K562 (cell line): ENCODE measurements around the gene PLPP4. TPM values are rescaled to one million over a fixed set of nuclear protein-coding genes. Genes with fewer than 3 reads are reported as not detected.

Source experiments
- ATAC-seq: fragments of 200-7000 bp; cut with Tn5 transposase; 3 replicates; pipeline ENCODE4 v1.9.1; 2020; ENCODE audit warnings: moderate library complexity
- BruUV-seq: library from RNA; stranded (reverse); fragments of 400-500 nt; replicated peaks from 2 replicates; lab custom pipeline; 2021; lab: Mats Ljungman, UMichigan
- CTCF ChIA-PET: fragments of 300-600 bp; formaldehyde crosslinking; extraction: SDS; loops from one replicate; lab custom pipeline; 2021; ENCODE audit warnings: low intra/inter-chr PET ratio; lab: Yijun Ruan, JAX
- POLR2A ChIA-PET: fragments of 300-600, 350-650 bp; sonication (Branson Sonifier 250); formaldehyde crosslinking; extraction: SDS; loops from one replicate; lab custom pipeline; 2021; ENCODE audit warnings: antibody characterized with exemption, inconsistent platforms; lab: Yijun Ruan, JAX
- DNase-seq, 4 experiments: peaks; one replicate each; pipeline versions ENCODE4 v3.0.0 to v3.0.0-alpha.2; 2011 to 2018; ENCODE audit warnings: low spot score in 3 of 4, mixed read lengths in 3 of 4; ENCODE audit errors: extremely low read depth in 1 of 4
- FAIRE-seq: peaks from 2 replicates; lab custom pipeline; 2011; peaks lifted over from hg19 to GRCh38; lab: Jason Lieb, UNC
- H2AFZ ChIP-seq: 2 replicates; pipeline ENCODE4 v1.6.0; 2011; ENCODE audit warnings: low read depth, low read length, control low read depth, inconsistent platforms
- H3K27ac ChIP-seq: fragments of 200-600 bp; 3 replicates; pipeline ENCODE4 v1.8.0; 2011; ENCODE audit warnings: low read depth, mild to moderate bottlenecking, control low read depth, inconsistent platforms, low read length, moderate library complexity, mixed read lengths; ENCODE audit errors: extremely low read depth
- H3K27me3 ChIP-seq, 2 experiments: fragments of 300-600 bp in 1 of 2; 2 replicates in 1 of 2; 3 replicates in 1 of 2; pipeline versions ENCODE4 v1.6.0 to v1.8.0; 2011; ENCODE audit warnings: inconsistent platforms in 2 of 2, low read length in 2 of 2, mild to moderate bottlenecking in 1 of 2, mixed read lengths in 1 of 2, moderate library complexity in 1 of 2; ENCODE audit not compliant: control insufficient read depth in 2 of 2, insufficient read depth in 2 of 2
- H3K36me3 ChIP-seq: fragments of 300-600 bp; 3 replicates; pipeline ENCODE4 v1.8.0; 2011; ENCODE audit warnings: mild to moderate bottlenecking, low read length, inconsistent platforms; ENCODE audit not compliant: control insufficient read depth, insufficient read depth
- H3K4me1 ChIP-seq, 2 experiments: fragments of 200-600 bp in 1 of 2; replicated peaks in 1 of 2; 2 replicates in 1 of 2; 3 replicates in 1 of 2; pipeline versions ENCODE4 v1.5.1 to v1.8.0; 2011; ENCODE audit warnings: inconsistent platforms in 2 of 2, low read length in 2 of 2, mild to moderate bottlenecking in 1 of 2, mixed read lengths in 1 of 2, moderate library complexity in 1 of 2; ENCODE audit not compliant: control insufficient read depth in 2 of 2, insufficient read depth in 2 of 2
- H3K4me2 ChIP-seq: 2 replicates; pipeline ENCODE4 v1.6.1; 2011; ENCODE audit warnings: low read length, control low read depth, inconsistent platforms, mixed read lengths; ENCODE audit not compliant: insufficient read depth
- H3K4me3 ChIP-seq: fragments of 200-600 bp; sonication (generic), shearing (Covaris generic); 2 replicates; pipeline ENCODE4 v1.5.1; 2016; ENCODE audit warnings: control low read depth, inconsistent platforms
- H3K79me2 ChIP-seq: fragments of 200-600 bp; 3 replicates; pipeline ENCODE4 v1.8.0; 2011; ENCODE audit warnings: low read length, inconsistent platforms; ENCODE audit not compliant: control insufficient read depth, insufficient read depth
- H3K9ac ChIP-seq, 2 experiments: 2 replicates each; pipeline versions ENCODE4 v1.6.0 to v1.6.1; 2011; ENCODE audit warnings: low read depth in 2 of 2, low read length in 2 of 2, control low read depth in 1 of 2, inconsistent platforms in 1 of 2, mild to moderate bottlenecking in 1 of 2, mixed read lengths in 1 of 2; ENCODE audit not compliant: insufficient read depth in 1 of 2
- H3K9me1 ChIP-seq: one replicate; pipeline ENCODE4 v1.6.0; 2011; ENCODE audit warnings: inconsistent platforms, mild to moderate bottlenecking, low read length, moderate library complexity; ENCODE audit not compliant: control insufficient read depth, insufficient read depth
- H3K9me3 ChIP-seq: replicated peaks from 2 replicates; pipeline ENCODE4 v1.5.1; 2011; ENCODE audit warnings: low read depth, low read length, inconsistent platforms; ENCODE audit not compliant: control insufficient read depth, insufficient read depth
- H4K20me1 ChIP-seq: replicated peaks from 2 replicates; pipeline ENCODE4 v1.6.1; 2011; ENCODE audit warnings: low read length, inconsistent platforms, mixed read lengths; ENCODE audit not compliant: control insufficient read depth, insufficient read depth
- ARHGAP35 ChIP-seq: fragments of 450-650 bp; IDR thresholded peaks from 2 replicates; pipeline ENCODE4 v1.6.1; 2018; ENCODE audit not compliant: partially characterized antibody
- CAMTA2 ChIP-seq: fragments of 250-450 bp; sonication (Bioruptor Pico); conservative IDR thresholded peaks from 2 replicates; pipeline ENCODE4 v1.5.1; 2022
- EZH2 ChIP-seq: IDR thresholded peaks from 2 replicates; pipeline ENCODE4 v1.6.1; 2012; ENCODE audit warnings: low read depth, mild to moderate bottlenecking, inconsistent platforms, low read length, borderline replicate concordance
- MXI1 ChIP-seq: IDR thresholded peaks from 2 replicates; pipeline ENCODE4 v1.6.1; 2011; ENCODE audit warnings: low read depth, mild to moderate bottlenecking, improper control_type of control experiment, low read length
- PHF20 ChIP-seq: fragments of 450-650 bp; IDR thresholded peaks from 2 replicates; pipeline ENCODE4 v1.6.1; 2018; ENCODE audit not compliant: partially characterized antibody
- PML ChIP-seq: IDR thresholded peaks from 2 replicates; pipeline ENCODE4 v1.6.1; 2012; ENCODE audit warnings: low read length, inconsistent platforms
- RBM39 ChIP-seq: fragments of 200-400 bp; formaldehyde crosslinking; optimal IDR thresholded peaks from 2 replicates; pipeline ENCODE3; 2018; ENCODE audit warnings: low read depth, low read length
- SIN3A ChIP-seq, 2 experiments: fragments of 150-350 bp in 1 of 2; IDR thresholded peaks; 2 replicates each; pipeline ENCODE4 v1.6.1; 2011 to 2016; ENCODE audit warnings: borderline replicate concordance in 2 of 2, low read depth in 2 of 2, low read length in 2 of 2, mild to moderate bottlenecking in 2 of 2, moderate library complexity in 2 of 2; ENCODE audit not compliant: control insufficient read depth in 1 of 2
- SOX6 ChIP-seq: fragments of 450-650 bp; IDR thresholded peaks from 2 replicates; pipeline ENCODE4 v1.6.1; 2014; ENCODE audit warnings: mild to moderate bottlenecking
- U2AF1 ChIP-seq: fragments of 200-400 bp; formaldehyde crosslinking; optimal IDR thresholded peaks from 2 replicates; pipeline ENCODE3; 2017; ENCODE audit warnings: mild to moderate bottlenecking, low read depth, low read length, moderate library complexity
- ZNF175 ChIP-seq: fragments of 200-800 bp; sonication (Bioruptor generic); IDR thresholded peaks from 2 replicates; pipeline ENCODE4 v1.6.1; 2016; ENCODE audit warnings: low read depth, mild to moderate bottlenecking, missing genetic modification characterization, missing compliant biosample characterization
- ZNF431 ChIP-seq: sonication (generic); formaldehyde crosslinking; IDR thresholded peaks from 2 replicates; pipeline ENCODE4 v1.8.0; 2022; ENCODE audit warnings: mild to moderate bottlenecking, missing genetic modification reagents
- ZNF75A ChIP-seq: fragments of 450-650 bp; formaldehyde crosslinking; IDR thresholded peaks from 2 replicates; pipeline ENCODE4 v1.4.0; 2020; ENCODE audit warnings: mild to moderate bottlenecking
- WGBS: fragments of 100-300 bp; shearing (Covaris generic); methylation state at CpG from one replicate; pipeline ENCODE4 v1.1.6; 2016; ENCODE audit warnings: low coverage, mixed read lengths; ENCODE audit not compliant: insufficient coverage; ENCODE audit errors: missing lambda C conversion rate; 5-methylcytosine and 5-hydroxymethylcytosine counted together
- in situ Hi-C: fragments of 300-500 bp; cut with MboI; formaldehyde crosslinking; loops from 4 replicates; pipeline ENCODE4 v1.15.0; 2018; ENCODE audit warnings: inconsistent platforms, mixed read lengths
- intact Hi-C: fragments of 100-400 bp; cut with micrococcal nuclease; formaldehyde crosslinking; loops from 2 replicates; pipeline ENCODE4 v1.14.2; 2022
- polyA plus RNA-seq, 8 experiments: library from polyadenylated mRNA; depleted of rRNA in 4 of 8; stranded (reverse) in 5 of 8; unstranded in 3 of 8; fragments of >200 nt; fragmentation: Nextera tagmentation in 2 of 8; fragmentation: Illumina TruSeq in 1 of 8; extraction: Ambion mirVana in 2 of 8; extraction: Trizol in 1 of 8; gene quantifications; 2 replicates each; pipeline versions ENCODE4 v1.2.1 to v1.2.3, GENCODE V29; 2011 to 2014; ENCODE audit warnings: inconsistent platforms in 1 of 8, missing spikeins in 1 of 8
- total RNA-seq, 7 experiments: library from RNA; depleted of rRNA in 6 of 7; stranded (reverse); fragments of >200 nt in 6 of 7; fragmentation: Illumina TruSeq in 2 of 7; extraction: Trizol in 2 of 7; gene quantifications; 2 replicates each; pipeline versions ENCODE4 v1.2.1 to v1.2.3, GENCODE V29; 2011 to 2021; ENCODE audit warnings: low replicate concordance in 1 of 7
- TF ChIP-seq, protein P1 (sequence below), 2 experiments: fragments of 450-650 bp; IDR thresholded peaks; 2 replicates each; pipeline ENCODE4 v1.6.1; 2018; ENCODE audit warnings: mild to moderate bottlenecking in 2 of 2, low read depth in 1 of 2; ENCODE audit not compliant: partially characterized antibody in 2 of 2
- TF ChIP-seq, protein P2 (sequence below): sonication (generic); formaldehyde crosslinking; IDR thresholded peaks from 2 replicates; pipeline ENCODE4 v1.8.1; 2023; ENCODE audit warnings: mild to moderate bottlenecking, missing genetic modification reagents

Gene PLPP4
- total and polyA plus RNA-seq, 9 of the 15 experiments (the other 6 are each of a cell fraction or from before 2014, with no cell fraction given) = 0.08 TPM; not detected in 8

GRCh38 chr10:120541984-120542383 lies 85.0 kb downstream of the PLPP4 start:
- Histone ChIP-seq H3K27ac (no peak overlapping the region), H3K9me1 (no peaks in the 10 kb centered on the region), H3K9me3 (no peaks in the 10 kb centered on the region), H2AFZ (no peak overlapping the region), H3K27me3 (no peaks in the 10 kb centered on the region), H3K36me3 (no peaks in the 10 kb centered on the region), H3K9ac (no peak overlapping the region), H3K4me2 (no peak overlapping the region), H4K20me1 (no peaks in the 10 kb centered on the region), H3K4me3 (no peak overlapping the region), H3K4me1 (no peaks in the 10 kb centered on the region), H3K79me2 (no peaks in the 10 kb centered on the region)
- no peak for ATAC-seq
- ChIA-PET POLR2A (interaction anchor here (0.6 kb wide), 1 partner anchor 17 kb away, joined by 3 read pairs; no protein-coding TSS in a partner anchor), CTCF (no interaction called here)
- intact Hi-C loops = no loop called here
- in situ Hi-C loops = no loop called here
- DNase-seq = no peak
- no TSS peak for BruUV-seq
- TF ChIP-seq SOX6 (no peak), U2AF1 (no peak), CAMTA2 (CRISPR knock-in tag) (no peak), ARHGAP35 (no peak), MXI1 (no peak), PML (no peak), ZNF431 (CRISPR knock-in tag) (no peak), PHF20 (no peak), EZH2 (no peak), ZNF175 (CRISPR knock-in tag) (no peak), ZNF75A (no peak), RBM39 (no peak), SIN3A (IDR thresholded peaks at IDR 0.05; ENCODE audit: borderline replicate concordance in 2 of 2, control insufficient read depth in 1 of 2, low read depth in 2 of 2, low read length in 2 of 2) (no peak)
- TF ChIP-seq, protein P1, sequence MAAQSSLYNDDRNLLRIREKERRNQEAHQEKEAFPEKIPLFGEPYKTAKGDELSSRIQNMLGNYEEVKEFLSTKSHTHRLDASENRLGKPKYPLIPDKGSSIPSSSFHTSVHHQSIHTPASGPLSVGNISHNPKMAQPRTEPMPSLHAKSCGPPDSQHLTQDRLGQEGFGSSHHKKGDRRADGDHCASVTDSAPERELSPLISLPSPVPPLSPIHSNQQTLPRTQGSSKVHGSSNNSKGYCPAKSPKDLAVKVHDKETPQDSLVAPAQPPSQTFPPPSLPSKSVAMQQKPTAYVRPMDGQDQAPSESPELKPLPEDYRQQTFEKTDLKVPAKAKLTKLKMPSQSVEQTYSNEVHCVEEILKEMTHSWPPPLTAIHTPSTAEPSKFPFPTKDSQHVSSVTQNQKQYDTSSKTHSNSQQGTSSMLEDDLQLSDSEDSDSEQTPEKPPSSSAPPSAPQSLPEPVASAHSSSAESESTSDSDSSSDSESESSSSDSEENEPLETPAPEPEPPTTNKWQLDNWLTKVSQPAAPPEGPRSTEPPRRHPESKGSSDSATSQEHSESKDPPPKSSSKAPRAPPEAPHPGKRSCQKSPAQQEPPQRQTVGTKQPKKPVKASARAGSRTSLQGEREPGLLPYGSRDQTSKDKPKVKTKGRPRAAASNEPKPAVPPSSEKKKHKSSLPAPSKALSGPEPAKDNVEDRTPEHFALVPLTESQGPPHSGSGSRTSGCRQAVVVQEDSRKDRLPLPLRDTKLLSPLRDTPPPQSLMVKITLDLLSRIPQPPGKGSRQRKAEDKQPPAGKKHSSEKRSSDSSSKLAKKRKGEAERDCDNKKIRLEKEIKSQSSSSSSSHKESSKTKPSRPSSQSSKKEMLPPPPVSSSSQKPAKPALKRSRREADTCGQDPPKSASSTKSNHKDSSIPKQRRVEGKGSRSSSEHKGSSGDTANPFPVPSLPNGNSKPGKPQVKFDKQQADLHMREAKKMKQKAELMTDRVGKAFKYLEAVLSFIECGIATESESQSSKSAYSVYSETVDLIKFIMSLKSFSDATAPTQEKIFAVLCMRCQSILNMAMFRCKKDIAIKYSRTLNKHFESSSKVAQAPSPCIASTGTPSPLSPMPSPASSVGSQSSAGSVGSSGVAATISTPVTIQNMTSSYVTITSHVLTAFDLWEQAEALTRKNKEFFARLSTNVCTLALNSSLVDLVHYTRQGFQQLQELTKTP (IDR thresholded peaks at IDR 0.05; ENCODE audit: low read depth in 1 of 2, partially characterized antibody in 2 of 2) = no peak
- TF ChIP-seq, protein P2, sequence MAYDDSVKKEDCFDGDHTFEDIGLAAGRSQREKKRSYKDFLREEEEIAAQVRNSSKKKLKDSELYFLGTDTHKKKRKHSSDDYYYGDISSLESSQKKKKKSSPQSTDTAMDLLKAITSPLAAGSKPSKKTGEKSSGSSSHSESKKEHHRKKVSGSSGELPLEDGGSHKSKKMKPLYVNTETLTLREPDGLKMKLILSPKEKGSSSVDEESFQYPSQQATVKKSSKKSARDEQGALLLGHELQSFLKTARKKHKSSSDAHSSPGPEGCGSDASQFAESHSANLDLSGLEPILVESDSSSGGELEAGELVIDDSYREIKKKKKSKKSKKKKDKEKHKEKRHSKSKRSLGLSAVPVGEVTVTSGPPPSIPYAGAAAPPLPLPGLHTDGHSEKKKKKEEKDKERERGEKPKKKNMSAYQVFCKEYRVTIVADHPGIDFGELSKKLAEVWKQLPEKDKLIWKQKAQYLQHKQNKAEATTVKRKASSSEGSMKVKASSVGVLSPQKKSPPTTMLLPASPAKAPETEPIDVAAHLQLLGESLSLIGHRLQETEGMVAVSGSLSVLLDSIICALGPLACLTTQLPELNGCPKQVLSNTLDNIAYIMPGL (CRISPR knock-in tag) = no peak
- no peak for FAIRE-seq
- 0% methylated on average over 4 of the region's 4 CpGs for WGBS
